ENCODE results near the gene RERG. TPM values are rescaled to one million over a fixed set of nuclear protein-coding genes. Genes with fewer than 3 reads are reported as not detected.

The RERG gene
- total RNA-seq, 4 donors from 2014 or later = 7.7 to 23.9 (median 10.9) TPM

- no peak for DNase-seq (ENCODE audit: low spot score in 2 of 2)
- Histone ChIP-seq H3K27ac (no peak overlapping the region), H3K36me3 (no peaks in the 10 kb centered on the region), H3K4me3 (no peak overlapping the region), H3K9me3 (no peaks in the 10 kb centered on the region), H3K27me3 (no peaks in the 10 kb centered on the region), H3K4me1 (no peaks in the 10 kb centered on the region)
- 56% methylated on average over 3 of the region's 3 CpGs for WGBS
- TF ChIP-seq POLR2AphosphoS5 (IDR thresholded peaks at IDR 0.05) (no peak), EP300 (IDR thresholded peaks at IDR 0.05) (no peak), CTCF (IDR thresholded peaks at IDR 0.05) (no peak), POLR2A (IDR thresholded peaks at IDR 0.05) (no peak)
Observed at GRCh38 chr12:15131431-15131830, 89.8 kb downstream of the RERG start.

GRCh38 chr12:15130541-15130940, 90.7 kb downstream of the RERG start:
- H3K27ac ChIP-seq = no peak overlapping the region
- no peak overlapping the region for H3K4me3 ChIP-seq
- no peaks in the 10 kb centered on the region for H3K9me3 ChIP-seq
- TF ChIP-seq CTCF (IDR thresholded peaks at IDR 0.05) (no peak), POLR2AphosphoS5 (IDR thresholded peaks at IDR 0.05) (no peak), EP300 (IDR thresholded peaks at IDR 0.05) (no peak), POLR2A (IDR thresholded peaks at IDR 0.05) (no peak)
- no peaks in the 10 kb centered on the region for H3K27me3 ChIP-seq
- H3K36me3 ChIP-seq = no peaks in the 10 kb centered on the region
- H3K4me1 ChIP-seq = no peaks in the 10 kb centered on the region
- DNase-seq (ENCODE audit: low spot score in 2 of 2) = no peak

GRCh38 chr12:15123401-15123800, 97.8 kb downstream of the RERG start:
- no peaks in the 10 kb centered on the region for H3K36me3 ChIP-seq
- no peaks in the 10 kb centered on the region for H3K27me3 ChIP-seq
- TF ChIP-seq POLR2AphosphoS5 (IDR thresholded peaks at IDR 0.05) = no peak
- no peak for TF ChIP-seq CTCF (IDR thresholded peaks at IDR 0.05)
- TF ChIP-seq EP300 (IDR thresholded peaks at IDR 0.05) = no peak
- TF ChIP-seq POLR2A (IDR thresholded peaks at IDR 0.05) = no peak
- DNase-seq (ENCODE audit: low spot score in 2 of 2) = no peak
- H3K4me1 ChIP-seq = no peaks in the 10 kb centered on the region
- no peak overlapping the region for H3K4me3 ChIP-seq
- no peaks in the 10 kb centered on the region for H3K9me3 ChIP-seq
- no peak overlapping the region for H3K27ac ChIP-seq

GRCh38 chr12:15122344-15122743, 98.9 kb downstream of the RERG start:
- no peaks in the 10 kb centered on the region for H3K27me3 ChIP-seq
- TF ChIP-seq EP300 (IDR thresholded peaks at IDR 0.05) = no peak
- TF ChIP-seq POLR2A (IDR thresholded peaks at IDR 0.05) = no peak
- no peak for TF ChIP-seq CTCF (IDR thresholded peaks at IDR 0.05)
- TF ChIP-seq POLR2AphosphoS5 (IDR thresholded peaks at IDR 0.05) = no peak
- 61% methylated on average over 4 of the region's 4 CpGs for WGBS
- H3K27ac ChIP-seq = no peak overlapping the region
- H3K4me1 ChIP-seq = no peaks in the 10 kb centered on the region
- DNase-seq (ENCODE audit: low spot score in 2 of 2) = no peak
- no peaks in the 10 kb centered on the region for H3K36me3 ChIP-seq
- H3K4me3 ChIP-seq = no peak overlapping the region
- no peaks in the 10 kb centered on the region for H3K9me3 ChIP-seq

- TF ChIP-seq POLR2A (IDR thresholded peaks at IDR 0.05) = no peak
- TF ChIP-seq POLR2AphosphoS5 (IDR thresholded peaks at IDR 0.05) = no peak
- no peak for TF ChIP-seq CTCF (IDR thresholded peaks at IDR 0.05)
- no peak for TF ChIP-seq EP300 (IDR thresholded peaks at IDR 0.05)
- H3K4me3 ChIP-seq = no peak overlapping the region
- H3K4me1 ChIP-seq = peaks cover 3% of the 10 kb centered on the region
- DNase-seq (ENCODE audit: low spot score in 2 of 2) = no peak
- H3K27ac ChIP-seq = no peak overlapping the region
- H3K27me3 ChIP-seq = no peaks in the 10 kb centered on the region
- no peaks in the 10 kb centered on the region for H3K9me3 ChIP-seq
- no peaks in the 10 kb centered on the region for H3K36me3 ChIP-seq
- WGBS = 2% methylated on average over 1 of the region's 1 CpG
Observed at GRCh38 chr12:15118955-15119354, 102.3 kb downstream of the RERG start.
